ENCODE measurements around the gene CDK5.

The CDK5 gene

DNA sequence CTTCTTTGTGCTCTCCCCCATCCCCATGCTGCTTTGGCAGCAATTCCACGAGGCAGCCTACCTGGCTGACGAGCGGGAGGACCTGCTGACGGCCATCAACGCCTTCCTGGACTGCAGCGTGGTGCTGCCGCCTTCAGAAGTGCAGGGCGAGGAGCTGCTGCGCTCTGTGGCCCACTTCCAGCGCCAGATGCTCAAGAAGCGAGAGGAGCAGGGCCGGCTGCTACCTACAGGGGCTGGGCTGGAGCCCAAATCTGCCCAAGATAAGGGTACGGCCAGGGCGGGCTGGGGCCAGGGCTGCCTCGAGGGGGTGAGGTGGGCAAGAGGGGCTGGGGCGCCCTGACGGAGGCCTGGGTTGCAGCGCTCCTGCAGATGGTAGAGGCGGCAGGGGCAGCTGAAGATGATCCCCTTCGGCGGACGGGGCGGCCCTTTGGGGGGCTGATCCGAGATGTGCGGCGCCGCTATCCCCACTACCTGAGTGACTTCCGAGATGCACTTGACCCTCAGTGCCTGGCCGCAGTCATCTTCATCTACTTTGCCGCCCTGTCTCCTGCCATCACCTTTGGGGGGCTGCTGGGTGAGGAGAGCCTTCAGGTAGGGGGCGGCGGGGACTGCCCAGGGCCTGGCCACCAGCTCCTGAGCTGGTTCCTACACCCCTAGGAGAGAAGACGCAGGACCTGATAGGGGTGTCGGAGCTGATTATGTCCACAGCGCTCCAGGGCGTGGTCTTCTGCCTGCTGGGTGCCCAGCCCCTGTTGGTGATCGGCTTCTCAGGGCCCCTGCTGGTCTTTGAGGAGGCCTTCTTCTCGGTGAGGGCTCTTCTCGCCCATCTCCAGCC, 13.6 kb upstream of the CDK5 start:
- DNase-seq, result no peak

DNA sequence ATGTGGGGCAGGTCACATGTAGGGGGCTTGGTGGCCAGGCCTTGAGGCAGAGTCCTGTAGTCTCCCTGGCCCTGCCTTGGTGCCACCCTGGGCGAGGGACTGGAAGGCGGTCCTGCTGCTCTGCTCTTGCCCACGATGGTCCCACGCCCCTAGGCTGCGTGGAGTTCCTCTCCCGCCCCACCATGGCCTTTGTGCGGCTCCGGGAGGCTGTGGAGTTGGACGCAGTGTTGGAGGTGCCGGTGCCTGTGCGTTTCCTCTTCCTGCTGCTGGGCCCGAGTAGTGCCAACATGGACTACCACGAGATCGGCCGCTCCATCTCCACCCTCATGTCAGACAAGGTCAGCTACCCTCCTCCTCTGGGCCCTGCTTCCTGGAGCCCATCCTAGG, 12.9 kb upstream of the CDK5 start:
- DNase-seq, result no peak

DNA sequence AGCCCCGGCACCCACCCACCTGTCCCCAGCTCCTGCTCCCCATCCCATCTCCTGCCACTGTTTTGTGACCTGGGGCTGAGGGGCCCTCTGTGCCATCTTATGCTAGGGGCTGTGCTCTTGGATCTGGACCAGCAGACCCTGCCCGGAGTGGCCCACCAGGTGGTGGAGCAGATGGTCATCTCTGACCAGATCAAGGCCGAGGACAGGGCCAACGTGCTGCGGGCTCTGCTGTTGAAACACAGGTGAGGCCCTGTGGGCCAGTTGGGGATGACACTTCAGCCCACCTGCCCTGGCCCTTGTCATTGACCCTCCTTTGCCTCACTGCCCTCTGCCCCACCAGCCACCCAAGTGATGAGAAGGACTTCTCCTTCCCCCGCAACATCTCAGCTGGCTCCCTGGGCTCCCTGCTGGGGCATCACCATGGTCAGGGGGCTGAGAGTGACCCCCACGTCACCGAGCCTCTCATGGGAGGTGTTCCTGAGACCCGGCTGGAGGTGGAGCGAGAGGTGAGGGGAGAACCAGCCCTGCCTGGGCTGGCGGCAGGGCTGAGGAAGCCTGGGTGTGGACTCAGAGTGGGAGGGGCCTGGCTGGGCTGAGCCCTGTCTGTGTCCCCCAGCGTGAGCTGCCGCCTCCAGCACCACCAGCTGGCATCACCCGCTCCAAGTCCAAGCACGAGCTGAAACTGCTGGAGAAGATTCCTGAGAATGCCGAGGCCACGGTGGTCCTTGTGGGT, 12.3 kb upstream of the CDK5 start:
- no peak for DNase-seq

DNA sequence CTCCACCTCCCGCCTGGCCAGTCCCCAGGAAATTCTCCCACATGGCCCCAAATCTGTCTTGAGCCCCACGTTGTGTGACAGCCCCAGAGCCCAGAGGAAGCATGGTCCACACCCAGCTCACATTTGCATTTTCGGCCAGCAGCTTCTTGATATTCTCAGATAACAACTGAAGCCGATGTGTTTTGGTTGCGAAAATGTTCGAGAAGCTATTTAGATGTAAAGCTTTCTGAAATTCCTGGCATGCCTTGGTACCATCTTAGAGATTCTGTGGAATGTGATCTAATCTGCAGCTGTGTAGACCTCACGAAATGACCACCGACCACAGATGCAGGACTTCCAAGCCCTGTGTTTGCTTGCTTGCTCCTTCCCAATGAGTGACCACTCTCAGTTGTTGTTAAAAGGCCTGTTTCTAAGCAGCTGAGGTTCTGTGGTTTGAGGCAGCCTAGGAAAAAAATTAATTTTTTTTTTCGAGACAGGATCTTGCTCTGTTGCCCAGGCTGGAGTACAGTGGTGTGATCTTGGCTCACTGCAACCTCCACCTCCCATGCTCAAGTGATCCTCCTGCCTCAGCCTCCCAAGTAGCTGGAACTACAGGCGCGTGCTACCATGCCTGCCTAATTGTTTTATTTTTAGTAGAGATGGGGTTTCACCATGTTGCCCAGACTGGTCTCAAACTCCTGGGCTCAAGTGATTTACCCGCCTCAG, 10.5 kb upstream of the CDK5 start:
- no peak for DNase-seq

DNA sequence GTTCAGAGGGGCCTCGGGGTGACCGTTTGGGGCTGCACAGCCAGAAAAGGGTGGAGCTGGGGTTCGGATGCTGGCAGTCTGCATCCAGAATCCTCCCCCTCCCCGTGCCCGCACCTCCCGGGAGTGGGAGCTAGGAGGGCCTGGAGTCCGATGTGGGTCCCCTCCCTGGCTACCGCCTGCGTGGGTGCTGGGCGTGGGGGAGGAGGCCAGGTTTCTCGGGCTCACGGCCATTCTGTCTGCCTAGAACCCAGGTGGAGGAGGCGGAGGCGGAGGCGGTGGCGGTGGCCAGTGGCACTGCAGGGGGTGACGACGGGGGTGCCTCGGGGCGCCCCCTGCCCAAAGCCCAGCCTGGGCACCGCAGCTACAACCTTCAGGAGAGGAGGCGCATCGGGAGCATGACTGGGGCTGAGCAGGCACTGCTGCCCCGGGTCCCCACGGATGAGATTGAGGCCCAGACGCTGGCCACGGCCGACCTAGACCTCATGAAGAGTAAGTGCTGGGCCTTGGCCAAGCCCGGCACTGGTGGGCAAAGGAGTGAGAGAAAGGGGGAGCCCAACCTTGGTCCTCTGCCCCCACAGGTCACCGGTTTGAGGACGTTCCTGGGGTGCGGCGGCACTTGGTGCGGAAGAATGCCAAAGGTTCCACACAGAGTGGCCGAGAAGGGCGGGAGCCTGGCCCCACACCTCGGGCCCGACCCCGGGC, 8.7 kb upstream of the CDK5 start:
- DNase-seq, result no peak

DNA sequence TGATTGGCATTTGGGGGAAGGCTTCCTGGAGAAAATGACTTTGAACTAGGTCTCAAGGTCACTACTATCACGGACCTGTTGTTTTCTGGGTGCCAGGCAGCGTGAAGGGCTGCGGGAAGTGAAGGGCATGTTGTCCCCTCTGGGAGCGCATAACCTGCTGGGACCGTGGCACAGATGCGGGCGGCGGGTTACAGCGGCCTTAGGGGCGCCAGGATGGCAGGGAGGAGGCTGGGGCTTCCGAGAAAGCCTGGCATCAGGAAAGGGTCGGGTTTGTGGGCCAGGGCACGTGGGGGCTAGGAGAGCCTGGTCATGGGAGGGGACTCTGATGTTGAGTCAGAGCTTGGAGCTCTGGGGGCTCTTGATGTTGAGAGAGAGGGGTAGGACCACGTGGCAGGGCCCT, 7.8 kb upstream of the CDK5 start:
- no peak for DNase-seq

DNA sequence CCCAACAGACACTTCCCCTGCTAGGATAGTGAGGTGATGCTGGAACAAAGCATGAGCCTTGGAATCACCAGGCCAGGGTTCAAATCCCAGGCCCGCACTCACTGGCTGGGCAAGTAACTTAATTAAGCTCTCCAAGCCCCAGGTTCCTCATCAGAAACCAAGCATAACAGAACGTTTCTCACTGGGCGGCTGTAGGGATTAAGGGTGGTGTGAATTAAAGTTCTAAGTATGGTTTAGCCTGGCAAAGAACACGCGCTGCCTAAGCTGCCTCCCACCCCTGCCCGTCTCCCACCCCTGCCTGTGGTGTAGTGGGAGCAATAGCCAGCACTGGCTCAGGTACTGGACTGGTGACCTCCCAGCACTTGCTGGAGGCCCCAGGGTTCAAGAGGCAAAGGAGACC, 7.3 kb upstream of the CDK5 start:
- no peak for DNase-seq

DNA sequence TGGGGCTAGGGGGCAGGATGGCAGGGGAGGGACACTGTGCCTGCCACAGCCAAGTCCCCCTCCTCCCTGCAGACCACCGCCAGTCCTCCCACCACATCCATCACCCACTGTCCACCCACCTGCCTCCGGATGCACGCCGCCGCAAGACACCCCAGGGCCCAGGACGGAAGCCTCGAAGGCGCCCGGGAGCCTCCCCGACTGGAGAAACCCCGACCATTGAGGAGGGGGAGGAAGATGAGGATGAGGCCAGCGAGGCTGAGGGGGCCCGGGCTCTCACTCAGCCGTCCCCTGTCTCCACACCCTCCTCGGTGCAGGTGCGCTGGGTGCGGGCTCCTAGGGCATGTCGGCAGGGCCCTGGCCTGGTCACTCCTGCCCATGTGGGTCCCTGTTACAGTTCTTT, 6.8 kb upstream of the CDK5 start:
- no peak for DNase-seq

DNA sequence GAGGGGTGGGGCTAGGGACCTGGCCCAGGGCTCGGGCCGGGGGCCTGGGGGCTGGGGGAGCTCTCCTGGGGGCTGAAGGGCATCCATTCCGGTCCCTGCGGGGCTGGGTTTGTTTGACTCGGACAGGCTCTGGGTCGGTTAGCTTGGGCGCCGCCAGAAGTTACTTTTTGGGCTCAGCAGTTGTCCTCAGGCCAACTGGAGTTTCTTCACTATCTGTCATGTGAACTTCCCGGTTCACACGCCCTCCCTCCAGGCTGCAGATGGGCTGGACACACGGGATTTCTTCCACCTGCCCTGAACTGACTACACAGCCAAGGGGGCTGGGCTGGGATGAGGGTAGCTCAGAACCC, 5.5 kb upstream of the CDK5 start:
- no peak for DNase-seq

DNA sequence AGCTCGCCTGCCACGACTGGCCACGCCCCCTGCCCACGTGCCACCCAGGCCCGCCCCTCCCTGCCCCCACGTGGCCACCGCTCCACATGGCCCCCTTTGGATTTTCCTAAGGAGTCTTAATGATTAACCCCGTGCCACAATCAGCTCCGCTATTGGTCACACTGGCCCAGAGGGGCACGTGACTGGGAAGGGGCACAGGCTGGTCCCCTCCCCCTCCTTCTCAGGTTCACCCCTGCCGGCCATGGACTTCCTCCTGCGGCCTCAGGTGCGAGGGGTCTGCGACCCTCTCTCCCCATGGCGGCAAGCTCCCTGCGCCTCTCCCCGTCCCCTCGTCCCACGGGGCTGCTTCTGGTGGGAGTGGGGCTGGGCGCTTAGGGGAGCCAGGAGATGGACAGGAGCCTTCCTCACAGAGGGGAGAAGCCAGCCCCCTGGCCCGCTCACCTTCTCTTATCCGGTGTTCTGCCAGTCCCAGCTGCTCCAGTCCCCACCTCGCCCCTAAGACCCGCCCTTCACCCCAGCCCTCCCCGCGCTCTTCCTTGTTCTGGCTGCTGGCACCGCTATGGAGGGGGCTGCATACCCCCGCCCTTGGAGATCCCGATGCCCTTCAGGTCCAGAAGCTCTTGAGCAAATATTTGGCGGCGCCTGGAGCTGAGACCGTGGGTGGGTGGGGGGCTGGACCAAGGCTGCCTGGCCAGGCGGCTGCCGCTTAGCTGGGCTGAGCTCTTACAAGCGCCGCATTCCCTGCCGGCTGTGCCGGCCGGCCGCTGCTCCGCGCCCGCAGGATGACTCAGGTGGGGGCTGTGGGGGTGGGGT, 4.9 kb upstream of the CDK5 start:
- DNase-seq, result no peak

DNA sequence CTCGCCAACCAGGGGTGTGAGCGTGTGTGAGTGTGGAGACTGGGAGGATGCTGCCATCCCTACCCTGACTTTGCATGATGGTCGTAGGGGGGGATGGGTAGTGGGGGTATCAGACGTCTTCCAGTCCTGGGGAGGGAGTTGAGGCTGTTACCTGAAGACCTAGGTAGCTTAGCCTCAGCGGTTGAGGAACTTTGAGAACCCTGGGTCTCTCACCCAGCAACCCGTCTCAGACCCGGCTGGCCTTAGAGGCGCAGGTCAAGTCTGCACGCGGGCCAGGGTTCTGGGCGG, 4.4 kb upstream of the CDK5 start:
- DNase-seq, result no peak

DNA sequence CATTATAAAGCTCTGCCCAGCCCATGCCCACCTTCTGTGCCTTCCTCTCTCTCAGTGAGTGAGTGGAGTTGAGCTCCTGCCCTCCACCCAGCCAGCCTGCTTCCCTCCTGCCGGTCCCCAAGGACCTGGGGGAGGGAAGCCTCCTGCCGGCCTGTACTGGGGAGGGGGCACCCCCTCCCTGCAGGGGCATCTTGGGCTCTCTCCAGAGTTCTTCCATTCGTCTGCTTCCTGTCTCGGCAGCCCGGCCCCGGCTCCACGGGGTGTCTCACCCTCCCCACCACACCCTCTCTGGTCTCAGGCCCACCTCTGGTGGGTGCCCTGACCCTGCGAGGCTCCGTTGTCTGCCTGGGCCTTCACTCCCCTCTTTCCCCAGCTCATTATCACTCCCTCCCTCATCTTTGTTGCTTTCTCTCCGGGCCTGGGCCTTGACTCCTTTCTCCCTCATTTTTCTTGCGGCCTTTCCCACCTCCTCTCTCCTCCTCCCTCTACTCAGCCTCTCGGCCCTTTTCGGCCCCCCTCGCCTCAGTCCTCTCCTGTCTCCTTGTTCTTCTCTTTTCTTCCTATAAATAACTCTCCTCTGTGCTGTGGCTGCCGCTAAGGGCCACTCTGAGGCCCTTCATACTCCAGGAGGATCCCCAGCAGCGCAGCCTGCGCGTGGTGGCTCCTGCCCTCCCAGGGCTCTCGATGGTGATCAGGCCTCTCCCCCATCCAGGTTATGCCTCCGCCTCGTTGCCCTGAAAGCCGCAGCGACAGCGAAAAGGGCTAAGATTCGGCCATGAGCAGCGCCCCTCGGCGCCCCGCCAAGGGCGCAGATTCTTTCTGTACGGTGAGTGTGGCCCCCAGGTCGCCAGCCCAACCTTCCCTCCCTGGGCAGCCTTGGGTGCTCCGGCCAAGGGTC, 3.8 kb upstream of the CDK5 start:
- no peak for DNase-seq

DNA sequence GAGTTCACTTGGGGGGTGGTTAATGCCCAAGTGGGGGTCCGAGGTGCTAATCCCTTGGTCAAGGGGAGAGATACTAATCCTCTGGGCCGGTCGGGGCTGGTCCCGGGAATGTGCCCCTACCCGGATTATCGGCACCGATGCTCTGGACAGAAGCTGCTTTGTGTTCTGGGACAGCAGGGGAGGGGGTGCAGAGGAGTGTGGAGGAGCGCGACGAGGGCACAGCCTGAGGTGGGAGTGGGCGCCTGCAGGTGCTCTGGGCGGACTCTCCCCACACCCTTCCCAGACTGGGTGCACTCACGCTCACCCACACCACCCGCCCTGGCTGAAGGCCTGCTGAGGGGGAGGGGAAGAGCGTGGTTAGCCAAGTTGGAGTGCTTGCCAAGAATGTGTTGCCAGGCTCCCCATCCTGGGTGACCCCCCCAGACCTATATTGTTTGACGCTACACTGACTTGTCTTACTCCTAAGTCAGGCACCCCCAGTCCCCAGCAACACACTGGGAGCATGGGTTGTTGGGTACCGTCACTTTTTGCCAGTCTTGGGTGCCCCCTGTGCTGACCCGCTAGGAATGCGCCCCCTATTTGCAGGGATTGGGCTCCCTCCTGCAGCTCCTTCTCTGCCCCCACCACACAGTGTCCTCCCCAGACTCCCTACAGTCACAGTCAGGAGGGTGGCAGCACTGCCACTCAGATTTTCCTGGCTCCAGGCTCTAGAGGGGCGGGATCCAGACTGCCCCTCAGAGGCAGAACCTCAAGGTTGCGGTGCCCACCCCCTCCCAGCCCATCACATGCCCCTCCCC, 2.9 kb upstream of the CDK5 start:
- DNase-seq, result no peak

DNA sequence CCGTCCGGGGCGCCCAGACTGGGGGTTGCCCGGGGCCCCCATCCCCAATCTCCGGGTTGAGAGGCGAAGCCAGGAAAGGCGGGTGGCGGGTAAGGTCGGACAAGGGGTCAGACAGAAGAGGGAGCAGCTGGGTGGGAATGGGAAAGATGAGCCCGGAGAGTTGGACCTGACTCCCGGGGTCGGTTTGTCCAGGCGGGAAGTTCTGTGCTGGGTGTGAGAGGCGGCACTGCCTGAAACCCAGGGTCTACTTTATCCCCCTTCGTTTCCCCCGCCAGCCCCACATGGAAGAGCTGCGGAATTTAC, 2.4 kb upstream of the CDK5 start:
- DNase-seq, result no peak

DNA sequence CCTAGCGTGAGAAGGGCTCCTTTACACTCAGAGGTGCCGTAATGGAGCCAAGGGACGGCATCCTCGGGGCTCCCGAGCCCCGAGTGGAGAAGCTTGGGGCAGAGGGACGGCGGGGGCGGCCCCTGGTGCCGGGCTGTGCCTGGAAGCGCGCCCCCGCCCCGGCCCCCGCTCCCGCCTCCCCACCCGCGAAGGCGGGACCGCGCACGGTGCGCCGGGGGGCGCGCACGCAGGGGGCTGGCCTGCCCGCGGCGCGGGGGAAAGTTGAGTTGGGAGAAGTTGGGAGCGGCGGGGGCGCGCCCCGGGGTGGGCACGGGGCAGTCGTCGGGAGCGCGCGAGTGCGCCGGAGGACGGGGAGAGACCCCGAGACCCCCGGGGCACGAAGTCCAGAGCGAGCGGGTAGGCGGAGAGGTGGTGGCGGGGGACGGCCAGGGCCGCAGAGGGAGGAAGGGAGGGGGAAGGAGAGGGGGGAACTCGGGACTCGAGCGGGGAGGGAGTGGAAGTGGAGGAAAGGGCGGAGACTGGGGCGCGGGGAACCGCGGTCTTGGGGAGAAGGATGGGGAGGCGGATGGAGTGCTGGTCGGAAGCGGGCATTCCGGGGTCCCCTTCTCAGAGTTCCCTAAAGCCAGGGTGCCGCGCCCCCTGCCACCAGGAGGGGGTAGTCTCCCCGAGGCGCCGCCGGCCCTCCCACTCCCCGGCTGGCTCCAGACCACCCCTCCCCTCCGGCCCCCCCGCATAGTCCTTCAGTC, 1.8 kb upstream of the CDK5 start, which contains the start of gene SLC4A2:
Gene SLC4A2 (plus strand): TSS at position 223 of the 746 bp plus-strand sequence. CDS start 2,399 bp downstream, outside the sequence.
- DNase-seq, result peak; percentile 57

DNA sequence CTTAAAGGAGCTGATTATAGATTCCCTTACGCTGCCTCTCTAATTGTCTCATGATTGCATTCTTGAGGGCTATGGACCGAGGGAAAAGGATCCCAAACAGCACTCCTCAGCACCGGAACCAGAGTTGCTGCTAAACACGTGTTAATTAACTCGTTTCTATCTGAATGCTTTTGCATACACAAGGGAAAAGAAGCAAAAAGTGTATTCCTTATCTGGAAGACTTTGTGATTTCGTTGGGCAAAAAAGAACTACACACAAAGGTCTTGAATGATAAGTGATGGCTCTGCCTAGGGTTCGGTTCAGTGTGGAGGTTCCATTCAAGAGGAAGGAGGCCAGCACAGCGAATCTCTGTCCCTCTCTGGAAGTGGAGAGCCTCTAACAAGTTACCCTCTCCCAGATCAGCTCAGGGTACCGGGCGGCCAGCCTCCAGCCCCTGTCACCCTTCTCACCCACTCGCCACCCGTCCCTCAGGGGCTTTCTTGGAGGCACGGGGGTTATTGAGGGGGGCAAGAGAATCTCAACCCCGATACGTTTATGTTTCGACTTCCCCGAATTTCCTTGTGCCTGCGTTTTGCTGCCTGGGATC, 1.2 kb upstream of the CDK5 start:
- no peak for DNase-seq

DNA sequence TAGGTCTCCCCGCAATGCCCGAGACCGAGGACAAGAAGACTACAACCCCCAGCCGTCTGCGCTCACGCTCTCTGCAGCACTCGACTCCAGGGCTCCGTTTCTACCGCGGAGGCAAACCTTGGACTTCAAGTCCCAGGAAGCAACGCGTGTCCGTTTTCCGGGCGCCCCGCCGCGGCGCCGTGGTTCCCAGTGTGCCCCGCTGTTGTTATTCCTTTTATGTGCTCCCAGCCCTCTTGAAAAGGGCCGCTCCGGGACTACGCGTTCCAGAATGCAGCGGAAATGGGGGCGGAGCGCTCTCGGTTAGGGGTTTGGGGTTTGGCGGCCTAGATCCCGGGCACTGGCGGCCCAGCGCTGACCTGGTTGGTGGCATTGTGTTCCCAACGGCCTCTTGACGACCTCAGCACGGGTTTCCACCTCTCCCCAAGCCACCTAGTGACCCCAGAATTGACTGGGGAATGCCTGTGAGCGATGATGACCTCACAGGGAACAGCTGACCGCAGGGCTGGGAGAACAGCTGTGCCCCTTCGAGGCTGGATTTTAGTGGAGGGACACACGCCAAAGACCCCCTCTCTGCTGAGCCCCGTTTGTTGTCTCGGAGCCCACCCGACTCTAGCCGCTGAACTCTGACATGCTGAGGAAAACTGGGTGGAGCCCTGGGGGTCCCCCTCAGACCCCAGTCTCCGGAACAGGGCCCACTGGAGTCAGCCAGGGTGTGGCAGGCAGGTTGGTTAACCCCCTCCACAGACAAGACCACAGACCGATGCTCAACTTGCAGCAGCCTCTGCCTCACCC, 488 bp upstream of the CDK5 start:
- DNase-seq, result peak; percentile 99

DNA sequence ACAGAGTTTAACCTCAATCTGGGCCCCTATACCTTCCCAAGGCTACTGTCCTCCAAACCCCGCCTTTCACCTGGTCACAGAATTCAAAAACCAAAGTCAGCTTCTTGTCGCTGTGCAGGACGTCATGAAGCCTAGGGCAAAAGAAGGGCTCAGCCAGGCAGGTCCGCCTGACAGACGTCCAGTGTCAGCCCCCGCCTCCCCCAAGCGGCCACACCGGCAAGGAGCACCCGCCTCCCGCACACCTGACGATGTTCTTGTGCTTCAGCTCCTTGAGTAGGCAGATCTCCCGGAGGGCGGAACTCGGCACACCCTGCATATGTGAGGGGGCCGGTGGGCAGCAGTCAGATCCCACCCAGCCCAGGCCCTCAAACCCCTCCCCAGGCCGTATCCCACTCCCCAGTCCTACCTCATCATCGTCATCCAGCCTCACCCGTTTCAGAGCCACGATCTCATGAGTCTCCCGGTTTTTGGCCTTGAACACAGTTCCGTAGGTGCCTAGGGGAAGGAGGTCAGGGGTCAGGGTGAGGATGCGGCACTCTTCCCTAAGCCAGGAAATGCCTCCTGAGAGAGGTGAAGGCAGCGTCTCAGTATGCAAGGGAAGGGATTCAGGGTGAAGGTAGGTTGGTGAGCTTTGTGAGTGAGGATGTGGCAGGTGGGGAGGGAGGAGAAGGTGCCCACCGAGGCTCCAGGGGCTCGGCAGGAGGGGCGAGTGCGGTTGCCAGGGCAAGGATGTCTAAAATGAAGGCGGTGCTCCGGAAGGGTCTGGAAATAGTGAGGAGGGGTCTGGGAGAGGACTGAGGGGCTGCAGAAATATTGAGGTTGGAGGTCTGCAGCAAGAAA, 811 bp downstream of the CDK5 start:
- no peak for DNase-seq

All from NCI-H1105 treated with DMSO at 0.1 percent for 48 hours (cell line).